Lower leg skin (tissue), 3 donors: ENCODE measurements around the gene PTPRC.

Experiments used
- CTCF ChIP-seq, 3 donors: fragments of 450-650 bp; IDR thresholded peaks; one replicate each; pipeline ENCODE4 v1.5.1; 2016; ENCODE audit warnings: antibody characterized with exemption in 3 of 3, mild to moderate bottlenecking in 3 of 3, moderate library complexity in 2 of 3
- POLR2A ChIP-seq, 2 donors: fragments of 450-650 bp; IDR thresholded peaks; one replicate each; pipeline ENCODE4 v1.6.1; 2016 to 2017; ENCODE audit warnings: antibody characterized with exemption in 2 of 2, mild to moderate bottlenecking in 1 of 2, moderate library complexity in 1 of 2

- TF ChIP-seq CTCF (IDR thresholded peaks at IDR 0.05) (no peak), POLR2A (IDR thresholded peaks at IDR 0.05) (no peak)
Observed at GRCh38 chr1:198636391-198636790, 2.4 kb upstream of the PTPRC start.
